Keratinocyte (primary cell): ENCODE data around the gene ASTE1. TPM values are rescaled to one million over a fixed set of nuclear protein-coding genes. Genes with fewer than 3 reads are reported as not detected.

ENCODE experiments used
- DNase-seq: peaks from one replicate; pipeline ENCODE4 v3.0.0-alpha.2; 2011; ENCODE audit warnings: low read depth, missing footprints, low spot score
- FAIRE-seq: peaks from 2 replicates; lab custom pipeline; 2011; peaks lifted over from hg19 to GRCh38; lab: Jason Lieb, UNC
- H2AFZ ChIP-seq: 2 replicates; pipeline ENCODE4 v1.6.0; 2012; ENCODE audit warnings: low read length, control low read depth, inconsistent platforms; ENCODE audit not compliant: control insufficient read depth
- H3K27ac ChIP-seq: 2 replicates; pipeline ENCODE4 v1.5.1; 2011; ENCODE audit warnings: low read length; ENCODE audit not compliant: control insufficient read depth, insufficient read depth
- H3K27me3 ChIP-seq: 3 replicates; pipeline ENCODE4 v1.6.0; 2011; ENCODE audit warnings: low read length; ENCODE audit not compliant: control insufficient read depth, insufficient read depth; ENCODE audit errors: extremely low read depth
- H3K36me3 ChIP-seq, 2 experiments: 2 replicates in 1 of 2; 3 replicates in 1 of 2; pipeline ENCODE4 v1.5.1; 2011; ENCODE audit warnings: low read length in 2 of 2, mild to moderate bottlenecking in 1 of 2; ENCODE audit not compliant: control insufficient read depth in 2 of 2, insufficient read depth in 2 of 2; ENCODE audit errors: extremely low read depth in 1 of 2
- H3K4me1 ChIP-seq: 3 replicates; pipeline ENCODE4 v1.5.1; 2011; ENCODE audit warnings: low read length; ENCODE audit not compliant: control insufficient read depth, insufficient read depth; ENCODE audit errors: extremely low read depth
- H3K4me2 ChIP-seq: 3 replicates; pipeline ENCODE4 v1.6.0; 2011; ENCODE audit warnings: low read depth, low read length; ENCODE audit not compliant: control insufficient read depth, insufficient read depth; ENCODE audit errors: extremely low read depth
- H3K4me3 ChIP-seq, 3 experiments: fragments of 200-600 bp in 1 of 3; sonication (generic) in 1 of 3; 2 replicates in 2 of 3; 3 replicates in 1 of 3; pipeline ENCODE4 v1.5.1; 2011 to 2016; ENCODE audit warnings: low read length in 3 of 3, mild to moderate bottlenecking in 3 of 3, control low read depth in 2 of 3, inconsistent platforms in 1 of 3, low read depth in 1 of 3, mixed read lengths in 1 of 3, mixed run types in 1 of 3, moderate library complexity in 1 of 3; ENCODE audit not compliant: control insufficient read depth in 2 of 3, insufficient read depth in 2 of 3; ENCODE audit errors: extremely low read depth in 1 of 3
- H3K79me2 ChIP-seq: 2 replicates; pipeline ENCODE4 v1.6.0; 2012; ENCODE audit warnings: low read length; ENCODE audit not compliant: control insufficient read depth, insufficient read depth
- H3K9ac ChIP-seq: 3 replicates; pipeline ENCODE4 v1.6.0; 2011; ENCODE audit warnings: low read length; ENCODE audit not compliant: control insufficient read depth, insufficient read depth; ENCODE audit errors: extremely low read depth
- H3K9me1 ChIP-seq: 3 replicates; pipeline ENCODE4 v1.6.0; 2011; ENCODE audit warnings: low read length; ENCODE audit not compliant: control insufficient read depth, insufficient read depth; ENCODE audit errors: extremely low read depth
- H3K9me3 ChIP-seq: 2 replicates; pipeline ENCODE4 v1.5.1; 2012; ENCODE audit warnings: low read depth, low read length; ENCODE audit not compliant: control insufficient read depth
- H4K20me1 ChIP-seq: 3 replicates; pipeline ENCODE4 v1.6.0; 2011; ENCODE audit warnings: low read length; ENCODE audit not compliant: control insufficient read depth, insufficient read depth; ENCODE audit errors: extremely low read depth
- CTCF ChIP-seq, 3 experiments: IDR thresholded peaks in 1 of 3; conservative IDR thresholded peaks in 1 of 3; optimal IDR thresholded peaks in 1 of 3; 2 replicates in 2 of 3; 3 replicates in 1 of 3; pipeline versions ENCODE3 to v1.5.1; 2011; ENCODE audit warnings: low read length in 3 of 3, mild to moderate bottlenecking in 3 of 3, moderate library complexity in 2 of 3, control low read depth in 1 of 3, inconsistent platforms in 1 of 3; ENCODE audit not compliant: insufficient read depth in 2 of 3; ENCODE audit errors: extremely low read depth in 1 of 3
- EZH2 ChIP-seq: IDR thresholded peaks from one replicate; pipeline ENCODE4 v1.6.1; 2012; ENCODE audit warnings: inconsistent platforms, mild to moderate bottlenecking, low read length, moderate library complexity
- dilution Hi-C: fragments of 300-500 bp; cut with MboI; formaldehyde crosslinking; loops from one replicate; pipeline ENCODE4 v1.7.0; 2020; ENCODE audit warnings: low sequenced_read_pairs; ENCODE audit not compliant: extremely low pct_ligation_motif_present
- polyA plus RNA-seq, 5 experiments: library from polyadenylated mRNA; depleted of rRNA in 3 of 5; stranded (reverse) in 3 of 5; stranded (forward) in 1 of 5; unstranded in 1 of 5; fragments of >200 nt; gene quantifications; 1 replicate in 1 of 5; 2 replicates in 3 of 5; 3 replicates in 1 of 5; pipeline versions ENCODE4 v1.2.1 to v1.2.3, GENCODE V29; 2011 to 2012; ENCODE audit warnings: missing spikeins in 2 of 5, low read depth in 1 of 5, low replicate concordance in 1 of 5

The ASTE1 gene
- polyA plus RNA-seq, 1 donor (not counting 4 experiments of a cell fraction or from before 2014, with no cell fraction given), result 5.2 TPM

DNA sequence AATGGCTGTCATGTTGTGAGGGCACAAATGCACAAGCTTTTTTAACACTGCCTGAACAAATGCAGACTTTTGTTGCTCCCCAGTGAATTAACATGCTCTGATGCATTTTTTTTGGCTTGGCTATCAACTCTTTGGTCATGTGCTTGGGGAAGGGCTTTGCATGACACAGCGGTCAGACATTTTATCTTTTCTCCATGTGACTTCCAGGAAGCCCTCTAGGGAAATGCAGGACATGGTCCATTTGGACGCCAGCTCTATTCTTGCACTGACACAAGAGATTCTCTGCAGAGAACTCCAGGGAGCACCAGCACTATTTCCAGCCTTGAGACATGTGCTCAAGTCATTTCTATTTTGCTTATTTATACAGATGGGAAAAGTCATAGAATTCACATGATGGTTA lies 46.2 kb upstream of the ASTE1 start:
- no peak overlapping the region for H3K9ac ChIP-seq
- H3K4me1 ChIP-seq, result no peaks in the 10 kb centered on the region
- no peak overlapping the region for H3K27ac ChIP-seq
- no peak overlapping the region for H3K4me3 ChIP-seq
- no peak overlapping the region for H2AFZ ChIP-seq
- TF ChIP-seq CTCF (optimal IDR thresholded peaks at IDR 0.05 in 1 of 3, IDR thresholded peaks at IDR 0.05 in 1 of 3, conservative IDR thresholded peaks at IDR 0.05 in 1 of 3; ENCODE audit: extremely low read depth in 1 of 3, insufficient read depth in 2 of 3, low read length in 3 of 3) (no peak), EZH2 (no peak)
- no peaks in the 10 kb centered on the region for H3K79me2 ChIP-seq
- H3K4me2 ChIP-seq, result no peak overlapping the region
- no peaks in the 10 kb centered on the region for H3K9me3 ChIP-seq
- no peaks in the 10 kb centered on the region for H3K27me3 ChIP-seq
- H3K36me3 ChIP-seq, result no peaks in the 10 kb centered on the region
- H4K20me1 ChIP-seq, result no peaks in the 10 kb centered on the region
- dilution Hi-C loops, result no loop called here
- DNase-seq (no peak), FAIRE-seq (no peak)
- no peaks in the 10 kb centered on the region for H3K9me1 ChIP-seq

GRCh38 chr3:131072099-131072559 lies 45.5 kb upstream of the ASTE1 start:
- no peak for TF ChIP-seq CTCF (optimal IDR thresholded peaks at IDR 0.05 in 1 of 3, IDR thresholded peaks at IDR 0.05 in 1 of 3, conservative IDR thresholded peaks at IDR 0.05 in 1 of 3; ENCODE audit: extremely low read depth in 1 of 3, insufficient read depth in 2 of 3, low read length in 3 of 3)
- DNase-seq, result no peak
- H2AFZ ChIP-seq, result peak overlapping the region; percentile 42

More at GRCh38 chr3:131072099-131072559, 45.5 kb upstream of the ASTE1 start:
- Histone ChIP-seq H3K9me1 (no peaks in the 10 kb centered on the region), H3K9ac (no peak overlapping the region), H3K27ac (no peak overlapping the region), H3K79me2 (no peaks in the 10 kb centered on the region), H3K27me3 (no peaks in the 10 kb centered on the region), H3K4me1 (no peaks in the 10 kb centered on the region), H3K9me3 (no peaks in the 10 kb centered on the region), H3K4me2 (no peak overlapping the region), H3K4me3 (no peak overlapping the region), H3K36me3 (no peaks in the 10 kb centered on the region), H4K20me1 (no peaks in the 10 kb centered on the region)
- no peak for FAIRE-seq
- dilution Hi-C loops, result no loop called here
